Suppressor macrophage treated with lipopolysaccharide for 1 hour (primary cell): ENCODE data around the gene EEF1E1.
"Not testable (repeated sequence)": the region's sequence is repeated elsewhere in the genome, so short reads cannot be mapped to it uniquely, and the experiment has no call there.

Source experiments
- DNase-seq, 3 donors: peaks; one replicate each; pipeline ENCODE4 v3.0.0-alpha.2; 2020 to 2022

EEF1E1 gene

GRCh38 chr6:8061736-8062135 lies 40.6 kb downstream of the EEF1E1 start:
- no peak for DNase-seq

GRCh38 chr6:8060346-8060745 lies 42.0 kb downstream of the EEF1E1 start:
- no peak for DNase-seq

DNA sequence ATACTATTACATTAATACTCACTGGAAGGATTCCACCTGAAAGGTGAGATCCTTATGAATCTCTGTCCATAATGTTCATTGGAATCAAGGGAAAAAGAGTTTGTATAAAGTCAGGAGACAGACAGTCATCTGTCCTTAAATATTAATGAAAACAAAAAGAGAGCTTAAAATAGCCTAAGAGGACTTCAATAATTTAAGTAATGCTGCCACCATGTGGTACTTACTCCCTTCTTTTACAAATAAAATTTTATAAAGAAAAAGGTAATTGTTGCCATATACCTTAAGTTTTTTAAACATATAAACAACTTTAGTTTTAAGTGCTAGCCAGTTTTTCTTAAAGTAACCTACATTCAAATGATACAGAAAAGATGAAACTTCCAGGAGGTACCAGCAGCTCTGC lies 43.2 kb downstream of the EEF1E1 start:
- peak; percentile 38 to 65 (median 59) for DNase-seq

- DNase-seq: no peak
Measured at GRCh38 chr6:8057793-8058192, 44.6 kb downstream of the EEF1E1 start.

DNA sequence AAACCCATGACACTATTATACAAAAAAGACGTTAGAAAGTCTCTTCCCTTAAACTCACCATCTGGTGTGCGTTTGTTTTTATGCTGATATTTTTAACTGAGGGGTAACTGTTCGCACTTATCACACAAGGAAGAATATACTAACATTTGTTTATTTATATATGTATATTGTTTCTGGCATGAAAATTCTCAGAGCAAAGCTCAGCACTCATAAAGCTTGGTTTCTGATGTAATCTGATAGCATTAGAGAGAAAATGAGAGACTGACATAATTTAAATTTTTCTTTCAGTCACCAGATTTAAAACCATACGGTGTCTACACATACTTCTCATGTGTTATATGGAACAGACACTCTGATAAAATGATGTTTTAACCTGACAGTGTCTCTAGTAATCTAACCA lies 45.1 kb downstream of the EEF1E1 start:
- DNase-seq: no peak

DNA sequence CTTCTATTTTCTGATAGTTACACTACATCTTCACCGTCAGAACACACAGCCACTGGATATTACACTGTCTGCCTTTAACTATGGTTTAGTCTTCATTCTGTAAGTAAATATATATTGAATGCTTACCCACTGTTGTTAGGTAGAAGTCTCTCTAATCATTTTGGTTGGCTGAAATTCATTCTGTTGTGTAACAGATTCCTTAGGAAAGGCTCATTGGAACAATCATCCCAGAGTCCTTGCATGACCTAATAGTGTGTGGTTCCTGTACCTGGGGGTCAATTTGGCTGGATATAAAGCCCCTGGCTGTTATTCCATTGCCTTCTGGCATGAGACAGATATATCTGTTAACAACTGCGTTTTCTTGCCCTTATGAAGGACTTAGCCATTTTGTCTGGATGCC lies 48.1 kb downstream of the EEF1E1 start:
- DNase-seq: no peak

GRCh38 chr6:8047541-8048292 lies 54.6 kb downstream of the EEF1E1 start:
- DNase-seq: no peak

DNA sequence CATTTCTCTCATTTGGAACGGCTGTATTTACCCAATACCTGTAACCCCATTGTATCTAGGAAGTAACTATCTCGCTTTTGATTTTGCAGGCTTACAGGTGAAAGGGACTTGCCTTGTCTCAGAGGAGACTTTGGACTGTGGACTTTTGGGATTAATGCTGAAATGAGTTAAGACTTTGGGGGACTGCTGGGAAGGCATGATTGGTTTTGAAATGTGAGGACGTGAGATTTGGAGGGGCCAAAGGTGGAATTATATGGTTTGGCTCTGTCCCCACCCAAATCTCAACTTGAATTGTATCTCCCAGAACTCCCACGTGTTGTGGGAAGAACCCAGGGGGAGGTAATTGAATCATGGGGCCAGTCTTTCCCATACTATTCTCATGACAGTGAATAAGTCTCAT lies 56.6 kb downstream of the EEF1E1 start:
- not testable (repeated sequence) for DNase-seq

- DNase-seq: no peak
Measured at GRCh38 chr6:8043221-8043620, 59.1 kb downstream of the EEF1E1 start.

DNA sequence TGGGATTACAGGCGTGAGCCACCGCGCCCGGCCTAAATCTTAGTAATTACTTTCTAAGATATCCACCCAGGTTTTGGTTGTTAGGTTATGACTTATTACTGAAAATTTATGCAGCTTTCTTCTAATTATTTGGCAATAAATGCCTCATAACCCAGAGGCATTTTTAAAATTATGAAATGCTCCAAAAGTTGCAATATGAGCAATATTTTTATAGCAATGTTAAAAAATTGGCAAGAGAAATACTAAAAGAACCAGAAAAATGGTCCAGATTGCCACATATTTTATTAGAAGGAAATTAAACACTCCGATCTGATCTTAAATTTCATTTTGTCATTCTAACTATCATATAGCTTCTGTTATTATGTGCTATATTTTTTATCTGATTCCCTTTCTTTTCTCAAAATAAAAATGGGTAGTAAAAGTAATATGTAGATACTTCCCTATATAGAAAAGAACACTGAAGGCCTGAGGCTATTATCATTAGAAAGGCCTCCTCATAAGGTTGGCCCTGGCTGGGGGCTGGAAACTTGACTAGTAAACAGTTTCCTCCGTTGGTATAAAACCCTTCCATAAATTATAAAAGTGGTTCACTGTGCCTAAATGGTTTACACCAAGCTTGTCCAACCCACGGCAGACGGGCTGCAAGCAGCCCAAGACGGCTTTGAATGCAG lies 60.3 kb downstream of the EEF1E1 start:
- DNase-seq: peak in 2 of 3 donors; percentile 40 to 48

DNA sequence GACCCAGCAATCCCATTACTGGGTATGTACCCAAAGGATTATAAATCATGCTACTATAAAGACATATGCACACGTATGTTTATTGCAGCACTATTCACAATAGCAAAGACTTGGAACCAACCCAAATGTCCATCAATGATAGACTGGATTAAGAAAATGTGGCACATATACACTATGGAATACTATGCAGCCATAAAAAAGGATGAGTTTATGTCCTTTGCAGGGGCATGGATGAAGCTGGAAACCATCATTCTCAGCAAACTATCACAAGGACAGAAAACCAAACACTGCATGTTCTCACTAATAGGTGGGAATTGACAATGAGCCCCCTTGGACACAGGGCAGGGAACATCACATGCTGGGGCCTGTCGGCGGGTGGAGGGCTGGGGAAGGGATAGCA lies 68.2 kb downstream of the EEF1E1 start:
- DNase-seq: not testable (repeated sequence)

DNA sequence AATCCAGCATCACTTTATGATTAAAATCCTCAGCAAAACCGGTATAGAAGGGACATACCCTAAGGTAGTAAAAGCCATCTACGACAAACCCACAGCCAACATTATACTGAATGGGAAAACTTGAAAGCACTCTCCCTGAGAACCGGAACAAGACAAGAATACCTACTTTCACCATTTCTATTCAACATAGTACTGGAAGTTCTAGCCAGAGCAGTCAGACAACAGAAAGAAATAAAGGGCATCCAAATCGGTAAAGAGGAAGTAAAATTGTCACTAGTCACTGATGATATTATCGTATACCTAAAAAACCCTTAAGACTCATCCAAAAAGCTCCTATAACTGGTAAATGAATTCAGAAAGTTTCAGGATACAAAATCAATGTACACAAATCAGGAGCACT lies 71.4 kb downstream of the EEF1E1 start:
- DNase-seq: peak in 1 of 3 donors; percentile 21
